ENCODE measurements around the gene DNMBP. TPM values are rescaled to one million over a fixed set of nuclear protein-coding genes. Genes with fewer than 3 reads are reported as not detected.

DNMBP gene
- total and polyA plus RNA-seq, 2 experiments from 2014 or later, result 13.9 to 18.2 TPM

- DNase-seq (ENCODE audit: low spot score), result no peak
- no peaks in the 10 kb centered on the region for H3K9me2 ChIP-seq (replicated peaks; ENCODE audit: insufficient read depth)
- no peaks in the 10 kb centered on the region for H3K27me3 ChIP-seq
- TF ChIP-seq EZH2phosphoT487 (IDR thresholded peaks at IDR 0.05; ENCODE audit: low read depth, severe bottlenecking, unreplicated experiment) (no peak), CTCF (IDR thresholded peaks at IDR 0.05; ENCODE audit: poor library complexity) (no peak), EZH2 (IDR thresholded peaks at IDR 0.05; ENCODE audit: borderline replicate concordance) (no peak)
- H3K36me3 ChIP-seq (replicated peaks; ENCODE audit: insufficient read depth, low read depth), result no peaks in the 10 kb centered on the region
- H3K4me3 ChIP-seq, result no peak overlapping the region
- no peaks in the 10 kb centered on the region for H3K9me3 ChIP-seq (ENCODE audit: low read depth)
- no peak overlapping the region for H3K4me2 ChIP-seq
- H3K79me2 ChIP-seq, result no peaks in the 10 kb centered on the region
- no peak overlapping the region for H3K27ac ChIP-seq
- no peak overlapping the region for H2AFZ ChIP-seq
- WGBS (ENCODE audit: low lambda C conversion rate, missing lambda C conversion rate), result 100% methylated on average over 1 of the region's 1 CpG
- no peaks in the 10 kb centered on the region for H3K4me1 ChIP-seq (ENCODE audit: insufficient read depth)
- H4K20me1 ChIP-seq (ENCODE audit: insufficient read depth, poor library complexity, severe bottlenecking), result no peaks in the 10 kb centered on the region
Observed at GRCh38 chr10:100027416-100027815, 17.7 kb upstream of the DNMBP start.

GRCh38 chr10:100025576-100025975 lies 15.8 kb upstream of the DNMBP start:
- Histone ChIP-seq H3K79me2 (no peaks in the 10 kb centered on the region), H3K4me2 (no peak overlapping the region), H3K36me3 (replicated peaks; ENCODE audit: insufficient read depth, low read depth) (no peaks in the 10 kb centered on the region), H3K27ac (no peak overlapping the region), H3K4me1 (ENCODE audit: insufficient read depth) (peaks cover 5% of the 10 kb centered on the region), H3K9me3 (ENCODE audit: low read depth) (no peaks in the 10 kb centered on the region), H3K27me3 (no peaks in the 10 kb centered on the region), H2AFZ (no peak overlapping the region), H3K4me3 (no peak overlapping the region), H3K9me2 (replicated peaks; ENCODE audit: insufficient read depth) (no peaks in the 10 kb centered on the region), H4K20me1 (ENCODE audit: insufficient read depth, poor library complexity, severe bottlenecking) (no peaks in the 10 kb centered on the region)
- no peak for TF ChIP-seq CTCF (IDR thresholded peaks at IDR 0.05; ENCODE audit: poor library complexity)
- TF ChIP-seq EZH2phosphoT487 (IDR thresholded peaks at IDR 0.05; ENCODE audit: low read depth, severe bottlenecking, unreplicated experiment), result no peak
- no peak for TF ChIP-seq EZH2 (IDR thresholded peaks at IDR 0.05; ENCODE audit: borderline replicate concordance)
- WGBS (ENCODE audit: low lambda C conversion rate, missing lambda C conversion rate), result 62% methylated on average over 5 of the region's 5 CpGs
- no peak for DNase-seq (ENCODE audit: low spot score)

- TF ChIP-seq EZH2phosphoT487 (IDR thresholded peaks at IDR 0.05; ENCODE audit: low read depth, severe bottlenecking, unreplicated experiment) (no peak), CTCF (IDR thresholded peaks at IDR 0.05; ENCODE audit: poor library complexity) (no peak), EZH2 (IDR thresholded peaks at IDR 0.05; ENCODE audit: borderline replicate concordance) (no peak)
- Histone ChIP-seq H3K4me1 (ENCODE audit: insufficient read depth) (peaks cover 11% of the 10 kb centered on the region), H3K9me3 (ENCODE audit: low read depth) (no peaks in the 10 kb centered on the region), H3K4me3 (no peak overlapping the region), H3K36me3 (replicated peaks; ENCODE audit: insufficient read depth, low read depth) (no peaks in the 10 kb centered on the region), H3K4me2 (no peak overlapping the region), H3K79me2 (no peaks in the 10 kb centered on the region), H4K20me1 (ENCODE audit: insufficient read depth, poor library complexity, severe bottlenecking) (no peaks in the 10 kb centered on the region), H3K27ac (no peak overlapping the region), H2AFZ (no peak overlapping the region), H3K9me2 (replicated peaks; ENCODE audit: insufficient read depth) (no peaks in the 10 kb centered on the region), H3K27me3 (no peaks in the 10 kb centered on the region)
- no peak for DNase-seq (ENCODE audit: low spot score)
- 89% methylated on average over 11 of the region's 11 CpGs for WGBS (ENCODE audit: low lambda C conversion rate, missing lambda C conversion rate)
Observed at GRCh38 chr10:100024748-100025147, 15.0 kb upstream of the DNMBP start.

- no peaks in the 10 kb centered on the region for H3K36me3 ChIP-seq (replicated peaks; ENCODE audit: insufficient read depth, low read depth)
- H3K4me3 ChIP-seq, result no peak overlapping the region
- H3K4me2 ChIP-seq, result no peak overlapping the region
- WGBS (ENCODE audit: low lambda C conversion rate, missing lambda C conversion rate), result 71% methylated on average over 2 of the region's 2 CpGs
- TF ChIP-seq EZH2phosphoT487 (IDR thresholded peaks at IDR 0.05; ENCODE audit: low read depth, severe bottlenecking, unreplicated experiment), result no peak
- no peak for TF ChIP-seq EZH2 (IDR thresholded peaks at IDR 0.05; ENCODE audit: borderline replicate concordance)
- no peak for TF ChIP-seq CTCF (IDR thresholded peaks at IDR 0.05; ENCODE audit: poor library complexity)
- H3K9me3 ChIP-seq (ENCODE audit: low read depth), result no peaks in the 10 kb centered on the region
- H3K27ac ChIP-seq, result no peak overlapping the region
- H3K79me2 ChIP-seq, result no peaks in the 10 kb centered on the region
- H3K9me2 ChIP-seq (replicated peaks; ENCODE audit: insufficient read depth), result no peaks in the 10 kb centered on the region
- no peak for DNase-seq (ENCODE audit: low spot score)
- no peaks in the 10 kb centered on the region for H3K27me3 ChIP-seq
- peaks cover 11% of the 10 kb centered on the region for H3K4me1 ChIP-seq (ENCODE audit: insufficient read depth)
- no peaks in the 10 kb centered on the region for H4K20me1 ChIP-seq (ENCODE audit: insufficient read depth, poor library complexity, severe bottlenecking)
- no peak overlapping the region for H2AFZ ChIP-seq
Observed at GRCh38 chr10:100022403-100022802, 12.7 kb upstream of the DNMBP start.

All from hepatocyte (in vitro differentiated cells).